ENCODE measurements around the gene TMPRSS7.
A peak's percentile ranks its signal among the peaks of the same experiment; 100 is the strongest.

Gene TMPRSS7

DNA sequence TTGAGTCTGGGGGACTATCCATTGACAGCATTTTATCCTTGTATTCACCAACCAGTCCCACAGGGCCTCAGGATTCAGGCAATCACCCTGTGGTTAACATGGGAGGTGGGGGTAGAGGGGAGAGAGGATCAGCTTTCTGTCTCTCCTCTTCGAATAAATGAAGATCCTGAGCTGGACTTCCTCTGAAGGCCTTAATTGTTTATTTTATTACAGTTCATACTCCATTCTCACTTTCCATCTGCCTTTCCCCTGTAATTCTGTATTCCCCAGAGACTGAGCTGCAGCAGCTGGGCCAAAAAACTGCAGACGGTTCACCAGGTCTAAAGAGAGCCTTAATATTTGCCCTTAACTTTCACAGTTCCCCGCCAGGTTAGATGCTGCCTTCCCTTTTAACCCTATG lies 23.9 kb upstream of the TMPRSS7 start:
- POLR2A ChIA-PET, result no interaction called here
- CTCF ChIA-PET, result interaction anchor here (1.5 to 13.8 kb wide), 4 partner anchors 14 to 295 kb away, joined by 4 to 383 read pairs (median 65); partner anchors contain the start of gene TAGLN3
- no peak for DNase-seq (ENCODE audit: extremely low spot score)
- TF ChIP-seq, protein P1, sequence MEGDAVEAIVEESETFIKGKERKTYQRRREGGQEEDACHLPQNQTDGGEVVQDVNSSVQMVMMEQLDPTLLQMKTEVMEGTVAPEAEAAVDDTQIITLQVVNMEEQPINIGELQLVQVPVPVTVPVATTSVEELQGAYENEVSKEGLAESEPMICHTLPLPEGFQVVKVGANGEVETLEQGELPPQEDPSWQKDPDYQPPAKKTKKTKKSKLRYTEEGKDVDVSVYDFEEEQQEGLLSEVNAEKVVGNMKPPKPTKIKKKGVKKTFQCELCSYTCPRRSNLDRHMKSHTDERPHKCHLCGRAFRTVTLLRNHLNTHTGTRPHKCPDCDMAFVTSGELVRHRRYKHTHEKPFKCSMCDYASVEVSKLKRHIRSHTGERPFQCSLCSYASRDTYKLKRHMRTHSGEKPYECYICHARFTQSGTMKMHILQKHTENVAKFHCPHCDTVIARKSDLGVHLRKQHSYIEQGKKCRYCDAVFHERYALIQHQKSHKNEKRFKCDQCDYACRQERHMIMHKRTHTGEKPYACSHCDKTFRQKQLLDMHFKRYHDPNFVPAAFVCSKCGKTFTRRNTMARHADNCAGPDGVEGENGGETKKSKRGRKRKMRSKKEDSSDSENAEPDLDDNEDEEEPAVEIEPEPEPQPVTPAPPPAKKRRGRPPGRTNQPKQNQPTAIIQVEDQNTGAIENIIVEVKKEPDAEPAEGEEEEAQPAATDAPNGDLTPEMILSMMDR (IDR thresholded peaks at IDR 0.05; ENCODE audit: control extremely low read depth, extremely low read depth, low read depth, missing control alignments), result no peak

DNA sequence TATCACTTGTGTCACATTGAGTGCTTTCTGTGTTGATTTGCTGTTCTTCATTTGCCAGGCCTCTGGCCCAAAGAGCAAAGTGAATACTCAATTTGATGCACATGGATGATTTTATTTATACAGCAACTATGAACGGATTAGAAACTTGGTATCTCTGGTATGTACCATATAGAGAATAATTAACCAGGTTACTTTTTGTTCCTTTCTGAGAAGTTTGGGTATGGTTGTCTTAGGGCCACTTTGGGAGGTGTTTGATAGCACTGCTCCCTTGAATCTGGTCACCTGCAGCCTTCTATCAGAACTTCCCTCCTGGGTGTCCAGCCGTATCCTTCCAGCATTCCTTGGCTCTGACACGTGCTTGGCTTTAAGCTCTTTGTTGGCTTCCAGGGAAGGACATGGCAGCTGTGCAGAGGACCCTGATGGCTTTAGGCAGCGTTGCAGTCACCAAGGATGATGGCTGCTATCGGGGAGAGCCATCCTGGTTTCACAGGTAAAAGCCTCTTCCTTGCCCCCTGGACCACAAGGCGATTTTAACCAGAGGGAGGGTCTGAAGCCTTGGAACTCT lies 23.1 kb upstream of the TMPRSS7 start:
- POLR2A ChIA-PET, result no interaction called here
- no peak for DNase-seq (ENCODE audit: extremely low spot score)
- TF ChIP-seq, protein P1 (IDR thresholded peaks at IDR 0.05; ENCODE audit: control extremely low read depth, extremely low read depth, low read depth, missing control alignments), result no peak
- CTCF ChIA-PET, result interaction anchor here (1.5 to 13.8 kb wide), 5 partner anchors 13 to 296 kb away, joined by 4 to 383 read pairs (median 18); partner anchors contain the start of gene TAGLN3

GRCh38 chr3:112012205-112012992 lies 22.1 kb upstream of the TMPRSS7 start:
- TF ChIP-seq, protein P1 (IDR thresholded peaks at IDR 0.05; ENCODE audit: control extremely low read depth, extremely low read depth, low read depth, missing control alignments), result no peak
- ChIA-PET CTCF (interaction anchor here (0.6 to 13.8 kb wide), 25 partner anchors 11 to 435 kb away, joined by 3 to 383 read pairs (median 7); partner anchors contain the start of genes ABHD10 and TAGLN3), POLR2A (no interaction called here)
- no peak for DNase-seq (ENCODE audit: extremely low spot score)

DNA sequence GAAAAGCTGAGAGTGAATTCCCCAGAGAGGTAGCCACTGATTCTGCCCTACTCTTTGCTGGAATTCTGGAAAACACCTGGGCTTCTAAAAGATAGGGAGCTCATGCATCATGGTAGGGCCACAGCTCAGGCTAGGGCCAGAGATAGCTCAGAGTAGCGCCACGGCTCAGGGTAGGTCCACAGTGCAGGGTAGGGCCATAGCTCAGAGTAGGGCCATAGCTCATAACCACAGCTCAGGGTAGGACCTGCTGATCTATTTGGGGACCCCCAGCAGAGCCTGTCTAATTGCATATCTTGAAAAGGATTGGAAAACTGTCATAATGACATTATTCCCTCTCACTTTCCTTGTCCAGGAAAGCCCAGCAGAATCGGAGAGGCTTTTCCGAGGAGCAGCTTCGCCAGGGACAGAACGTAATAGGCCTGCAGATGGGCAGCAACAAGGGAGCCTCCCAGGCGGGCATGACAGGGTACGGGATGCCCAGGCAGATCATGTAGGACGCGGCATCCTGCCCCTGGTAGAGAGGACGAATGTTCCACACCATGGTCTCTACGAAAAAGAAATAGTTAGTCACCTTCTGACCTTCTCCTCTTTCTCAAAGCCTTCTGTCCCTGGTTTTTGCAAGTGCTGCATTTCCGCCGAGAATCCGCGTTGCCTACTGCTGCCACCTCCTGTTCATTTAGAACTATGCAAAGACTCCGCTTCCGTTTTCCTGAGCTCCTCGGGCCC lies 21.3 kb upstream of the TMPRSS7 start:
- DNase-seq (ENCODE audit: extremely low spot score), result peak; percentile 66
- CTCF ChIA-PET, result interaction anchor here (0.6 to 13.8 kb wide), 46 partner anchors 11 to 489 kb away, joined by 3 to 383 read pairs (median 5); partner anchors contain the start of genes ABHD10 and TAGLN3
- POLR2A ChIA-PET, result no interaction called here
- TF ChIP-seq, protein P1 (IDR thresholded peaks at IDR 0.05; ENCODE audit: control extremely low read depth, extremely low read depth, low read depth, missing control alignments), result peak; percentile 76

DNA sequence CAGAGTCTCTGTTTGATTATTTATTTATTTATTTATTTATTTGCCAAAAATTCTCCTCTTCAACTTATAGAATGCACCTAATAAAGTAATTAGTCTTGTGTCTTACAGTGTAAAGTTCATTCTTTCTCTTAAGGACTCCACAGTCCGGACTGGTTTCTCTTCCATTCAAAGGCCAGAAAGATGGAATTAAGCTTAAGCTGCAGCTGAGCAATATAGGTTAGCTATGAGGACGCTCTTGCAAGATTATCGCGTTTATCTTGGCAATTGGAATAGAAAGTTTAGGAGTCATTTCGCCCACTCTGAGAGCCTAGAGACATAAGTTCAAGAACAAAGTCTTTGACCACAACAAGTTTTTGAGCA lies 20.8 kb upstream of the TMPRSS7 start:
- no peak for DNase-seq (ENCODE audit: extremely low spot score)
- POLR2A ChIA-PET, result no interaction called here
- CTCF ChIA-PET, result interaction anchor here (0.7 to 13.8 kb wide), 41 partner anchors 10 to 490 kb away, joined by 3 to 383 read pairs (median 5); partner anchors contain the start of genes ABHD10 and TAGLN3
- TF ChIP-seq, protein P1 (IDR thresholded peaks at IDR 0.05; ENCODE audit: control extremely low read depth, extremely low read depth, low read depth, missing control alignments), result no peak

- POLR2A ChIA-PET, result no interaction called here
- TF ChIP-seq, protein P1 (IDR thresholded peaks at IDR 0.05; ENCODE audit: control extremely low read depth, extremely low read depth, low read depth, missing control alignments), result no peak
- CTCF ChIA-PET, result interaction anchor here (0.9 to 13.8 kb wide), 4 partner anchors 21 to 340 kb away, joined by 3 to 383 read pairs (median 64); partner anchors contain the start of gene TAGLN3
- no peak for DNase-seq (ENCODE audit: extremely low spot score)
These were observed 17.4 kb upstream of the TMPRSS7 start for GRCh38 chr3:112017091-112017490.

Data from GM10248 (cell line).